B cell (primary cell): ENCODE measurements around the gene KCNH5. TPM values are rescaled to one million over a fixed set of nuclear protein-coding genes. Genes with fewer than 3 reads are reported as not detected.

Source experiments
- ATAC-seq: fragments of 200-7000 bp; cut with Tn5 transposase; one replicate; pipeline ENCODE4 v1.10.0; 2021; ENCODE audit warnings: low read depth, mild to moderate bottlenecking, moderate number of reproducible peaks, moderate library complexity
- CTCF ChIA-PET: fragments of 350-600 bp; sonication (Branson Sonifier 250); formaldehyde crosslinking; loops from one replicate; lab custom pipeline; 2021; ENCODE audit warnings: antibody characterized with exemption, inconsistent platforms; lab: Charles Lee
- POLR2A ChIA-PET: fragments of 350-600 bp; sonication (Branson Sonifier 250); formaldehyde crosslinking; loops from one replicate; lab custom pipeline; 2021; ENCODE audit warnings: antibody characterized with exemption; lab: Charles Lee
- DNase-seq: peaks from one replicate; pipeline ENCODE4 v3.0.0; 2013
- H2AFZ ChIP-seq: 2 replicates; pipeline ENCODE4 v1.6.1; 2012; ENCODE audit warnings: mild to moderate bottlenecking, low read depth, low read length; ENCODE audit not compliant: insufficient read depth, poor library complexity, severe bottlenecking
- H3K27ac ChIP-seq, 2 donors: 1 replicate in 1 of 2; 2 replicates in 1 of 2; pipeline ENCODE4 v1.5.1; 2012 to 2013; ENCODE audit warnings: low read length in 2 of 2, mild to moderate bottlenecking in 2 of 2, moderate library complexity in 1 of 2
- H3K27me3 ChIP-seq, 4 experiments: fragments of 200-600 bp in 1 of 4; sonication (generic) in 1 of 4; replicated peaks in 1 of 4; 1 replicate in 2 of 4; 2 replicates in 2 of 4; pipeline versions ENCODE4 v1.6.1 to v1.7.0; 2013 to 2016; ENCODE audit warnings: low read length in 3 of 4, mild to moderate bottlenecking in 2 of 4, mixed read lengths in 1 of 4, moderate library complexity in 1 of 4; ENCODE audit not compliant: insufficient read depth in 4 of 4, control insufficient read depth in 3 of 4; ENCODE audit errors: control extremely low read depth in 1 of 4
- H3K36me3 ChIP-seq, 2 experiments: replicated peaks in 1 of 2; 1 replicate in 1 of 2; 2 replicates in 1 of 2; pipeline versions ENCODE4 v1.6.1 to v1.7.1; 2013; ENCODE audit warnings: low read length in 1 of 2; ENCODE audit not compliant: insufficient read depth in 2 of 2, control insufficient read depth in 1 of 2; ENCODE audit errors: control extremely low read depth in 1 of 2, extremely low read depth in 1 of 2
- H3K4me1 ChIP-seq, 2 donors: fragments of 200-600 bp in 1 of 2; sonication (generic) in 1 of 2; 1 replicate in 1 of 2; 2 replicates in 1 of 2; pipeline versions ENCODE4 v1.5.1 to v1.6.1; 2013 to 2017; ENCODE audit warnings: low read length in 2 of 2; ENCODE audit not compliant: control insufficient read depth in 2 of 2, insufficient read depth in 2 of 2
- H3K4me2 ChIP-seq: replicated peaks from 2 replicates; pipeline ENCODE3; 2012; ENCODE audit warnings: mild to moderate bottlenecking, low read depth, low read length; ENCODE audit not compliant: poor library complexity, severe bottlenecking
- H3K4me3 ChIP-seq, 5 experiments: fragments of 200-600 bp in 1 of 5; sonication (generic) in 1 of 5; 1 replicate in 3 of 5; 2 replicates in 2 of 5; pipeline versions ENCODE4 v1.5.1 to v1.7.0; 2011 to 2016; ENCODE audit warnings: low read length in 4 of 5, mild to moderate bottlenecking in 4 of 5, low read depth in 2 of 5, control low read depth in 1 of 5, moderate library complexity in 1 of 5; ENCODE audit not compliant: insufficient read depth in 1 of 5; ENCODE audit errors: control extremely low read depth in 1 of 5, extremely low read depth in 1 of 5
- H3K79me2 ChIP-seq: fragments of 200-600 bp; sonication (generic); one replicate; pipeline ENCODE4 v1.6.0; 2016; ENCODE audit warnings: low read length; ENCODE audit not compliant: control insufficient read depth, insufficient read depth
- H3K9ac ChIP-seq: fragments of 200-600 bp; sonication (generic); 2 replicates; pipeline ENCODE4 v1.6.1; 2017; ENCODE audit warnings: mild to moderate bottlenecking, low read length, moderate library complexity
- H3K9me3 ChIP-seq, 3 donors: one replicate each; pipeline versions ENCODE4 v1.6.1 to v1.7.1; 2013; ENCODE audit warnings: low read length in 2 of 3; ENCODE audit not compliant: control insufficient read depth in 2 of 3, insufficient read depth in 1 of 3; ENCODE audit errors: control extremely low read depth in 1 of 3
- H4K20me1 ChIP-seq: 2 replicates; pipeline ENCODE4 v1.6.0; 2012; ENCODE audit warnings: mild to moderate bottlenecking, low read length; ENCODE audit not compliant: insufficient read depth, control insufficient read depth, poor library complexity, severe bottlenecking
- H3K27ac Mint-ChIP-seq: one replicate; pipeline ENCODE4 v1.8.0; 2021; ENCODE audit warnings: mixed read lengths
- H3K27me3 Mint-ChIP-seq: one replicate; pipeline ENCODE4 v1.8.0; 2021; ENCODE audit warnings: mixed read lengths
- H3K4me1 Mint-ChIP-seq: one replicate; pipeline ENCODE4 v1.8.0; 2021; ENCODE audit warnings: mixed read lengths
- H3K4me3 Mint-ChIP-seq: one replicate; pipeline ENCODE4 v1.8.0; 2021; ENCODE audit warnings: mixed read lengths
- H3K9me3 Mint-ChIP-seq: one replicate; pipeline ENCODE4 v1.8.0; 2022; ENCODE audit warnings: mixed read lengths; ENCODE audit not compliant: insufficient read depth
- EZH2 ChIP-seq: IDR thresholded peaks from 2 replicates; pipeline ENCODE4 v1.6.1; 2012; ENCODE audit warnings: borderline replicate concordance, low read depth, mild to moderate bottlenecking, moderate library complexity, low read length; ENCODE audit not compliant: insufficient read depth, poor library complexity, severe bottlenecking
- WGBS: methylation state at CpG from one replicate; pipeline ENCODE4 v1.1.5; 2013; ENCODE audit warnings: missing lambda C conversion rate; ENCODE audit not compliant: insufficient coverage; 5-methylcytosine and 5-hydroxymethylcytosine counted together
- intact Hi-C: fragments of 100-400 bp; cut with micrococcal nuclease; formaldehyde crosslinking; loops from one replicate; pipeline ENCODE4 v1.10.0; 2022
- polyA plus RNA-seq: library from polyadenylated mRNA; depleted of rRNA; stranded (reverse); fragments of >200 nt; gene quantifications from 2 replicates; pipeline ENCODE4 v1.2.3, GENCODE V29; 2012
- total RNA-seq, 2 donors: library from RNA; stranded (reverse); fragments of 120-200 nt in 1 of 2; gene quantifications; 1 replicate in 1 of 2; 2 replicates in 1 of 2; pipeline versions ENCODE4 v1.2.3 to v1.2.4, GENCODE V29; 2013 to 2022
- TF ChIP-seq, protein P1 (sequence below): fragments of 200-600 bp; IDR thresholded peaks from one replicate; pipeline ENCODE4 v1.8.0; 2022; ENCODE audit warnings: antibody characterized with exemption, mild to moderate bottlenecking

Gene KCNH5
- total and polyA plus RNA-seq, 2 donors (not counting 1 experiment from before 2014, with no cell fraction given), result not detected

DNA sequence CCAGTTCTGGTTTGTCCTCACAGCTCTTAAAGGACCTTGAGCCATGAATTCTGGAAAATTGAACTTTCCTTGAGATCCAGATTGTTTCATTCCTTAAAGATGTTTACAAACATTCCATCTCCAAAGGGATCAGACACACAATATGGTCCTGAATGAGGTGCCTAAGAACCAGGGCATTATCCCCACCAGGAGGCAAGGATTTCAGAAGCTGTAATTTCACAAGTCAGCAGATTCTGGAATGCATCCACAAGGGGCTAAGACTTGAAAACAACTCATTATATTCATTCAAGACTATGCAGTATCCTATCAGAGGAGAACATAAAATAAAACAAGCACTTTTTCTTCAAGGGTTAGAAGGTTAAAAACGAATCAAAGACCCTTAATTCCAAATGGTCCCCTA, 15.1 kb downstream of the KCNH5 start:
- no peaks in the 10 kb centered on the region for H3K4me1 ChIP-seq
- intact Hi-C loops, result no loop called here
- H3K27me3 ChIP-seq, result no peaks in the 10 kb centered on the region
- WGBS, result no CpG with 5 or more reads among the region's 1 CpG
- no peak for TF ChIP-seq EZH2
- TF ChIP-seq, protein P1, sequence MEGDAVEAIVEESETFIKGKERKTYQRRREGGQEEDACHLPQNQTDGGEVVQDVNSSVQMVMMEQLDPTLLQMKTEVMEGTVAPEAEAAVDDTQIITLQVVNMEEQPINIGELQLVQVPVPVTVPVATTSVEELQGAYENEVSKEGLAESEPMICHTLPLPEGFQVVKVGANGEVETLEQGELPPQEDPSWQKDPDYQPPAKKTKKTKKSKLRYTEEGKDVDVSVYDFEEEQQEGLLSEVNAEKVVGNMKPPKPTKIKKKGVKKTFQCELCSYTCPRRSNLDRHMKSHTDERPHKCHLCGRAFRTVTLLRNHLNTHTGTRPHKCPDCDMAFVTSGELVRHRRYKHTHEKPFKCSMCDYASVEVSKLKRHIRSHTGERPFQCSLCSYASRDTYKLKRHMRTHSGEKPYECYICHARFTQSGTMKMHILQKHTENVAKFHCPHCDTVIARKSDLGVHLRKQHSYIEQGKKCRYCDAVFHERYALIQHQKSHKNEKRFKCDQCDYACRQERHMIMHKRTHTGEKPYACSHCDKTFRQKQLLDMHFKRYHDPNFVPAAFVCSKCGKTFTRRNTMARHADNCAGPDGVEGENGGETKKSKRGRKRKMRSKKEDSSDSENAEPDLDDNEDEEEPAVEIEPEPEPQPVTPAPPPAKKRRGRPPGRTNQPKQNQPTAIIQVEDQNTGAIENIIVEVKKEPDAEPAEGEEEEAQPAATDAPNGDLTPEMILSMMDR, result no peak
- no peaks in the 10 kb centered on the region for H3K79me2 ChIP-seq
- CTCF ChIA-PET, result no interaction called here
- Mint-ChIP-seq H3K4me3 (no peak overlapping the region), H3K27me3 (peaks cover 3% of the 10 kb centered on the region), H3K27ac (no peak overlapping the region), H3K9me3 (peaks cover 5% of the 10 kb centered on the region), H3K4me1 (no peaks in the 10 kb centered on the region)
- H3K27ac ChIP-seq, result no peak overlapping the region
- DNase-seq (no peak), ATAC-seq (no peak)
- H2AFZ ChIP-seq, result no peak overlapping the region
- no peak overlapping the region for H3K4me2 ChIP-seq
- no peak overlapping the region for H3K4me3 ChIP-seq
- POLR2A ChIA-PET, result no interaction called here
- H4K20me1 ChIP-seq, result no peaks in the 10 kb centered on the region
- peaks cover 0 to 1% (median 0%) of the 10 kb centered on the region in 3 donors for H3K9me3 ChIP-seq
- no peak overlapping the region for H3K9ac ChIP-seq
- H3K36me3 ChIP-seq, result no peaks in the 10 kb centered on the region

DNA sequence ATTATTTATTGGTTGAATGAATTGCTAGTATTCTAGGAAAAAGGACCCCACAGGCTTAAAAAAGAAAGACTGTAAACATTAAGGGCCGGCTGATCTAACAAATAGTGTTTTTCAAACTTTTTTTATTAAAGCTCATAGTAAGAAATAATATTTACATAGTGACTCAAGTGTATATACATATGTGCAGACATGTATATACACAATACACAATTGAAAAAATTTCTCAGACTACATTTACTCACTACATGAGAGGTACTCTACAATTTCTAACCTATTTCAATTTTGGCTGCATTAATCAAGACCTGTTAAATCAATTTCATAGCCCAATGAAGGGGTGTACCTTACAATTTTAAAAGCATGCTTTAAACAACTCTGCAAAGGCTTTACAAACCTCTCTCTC, 17.5 kb downstream of the KCNH5 start:
- DNase-seq, result no peak
- no peak overlapping the region for H3K27ac Mint-ChIP-seq
- no peak overlapping the region for H2AFZ ChIP-seq
- H3K9me3 ChIP-seq, result peaks cover 0 to 1% (median 0%) of the 10 kb centered on the region in 3 donors
- H3K4me1 Mint-ChIP-seq, result no peaks in the 10 kb centered on the region
- no CpG with 5 or more reads among the region's 1 CpG for WGBS
- no peaks in the 10 kb centered on the region for H4K20me1 ChIP-seq
- no peaks in the 10 kb centered on the region for H3K4me1 ChIP-seq
- TF ChIP-seq EZH2, result no peak
- TF ChIP-seq, protein P1, result no peak
- H3K36me3 ChIP-seq, result no peaks in the 10 kb centered on the region
- no peak overlapping the region for H3K9ac ChIP-seq
- no peak for ATAC-seq
- H3K4me2 ChIP-seq, result no peak overlapping the region
- intact Hi-C loops, result no loop called here
- no peaks in the 10 kb centered on the region for H3K27me3 ChIP-seq
- ChIA-PET CTCF (no interaction called here), POLR2A (no interaction called here)
- no peaks in the 10 kb centered on the region for H3K79me2 ChIP-seq
- no peaks in the 10 kb centered on the region for H3K27me3 Mint-ChIP-seq
- H3K9me3 Mint-ChIP-seq, result peaks cover 5% of the 10 kb centered on the region
- no peak overlapping the region for H3K4me3 ChIP-seq
- no peak overlapping the region for H3K4me3 Mint-ChIP-seq
- H3K27ac ChIP-seq, result no peak overlapping the region
